ENCODE measurements around the gene FXYD7.
"Not testable (repeated sequence)": the region's sequence is repeated elsewhere in the genome, so short reads cannot be mapped to it uniquely, and the experiment has no call there.

The FXYD7 gene

GRCh38 chr19:35167251-35168119 lies 24.4 kb downstream of the FXYD7 start:
- no peak for DNase-seq

GRCh38 chr19:35168196-35168595 lies 25.1 kb downstream of the FXYD7 start:
- DNase-seq = no peak

- no peak for DNase-seq
Measured at GRCh38 chr19:35169221-35169995, 26.4 kb downstream of the FXYD7 start.

- DNase-seq = no peak
Measured at GRCh38 chr19:35170359-35171061, 27.5 kb downstream of the FXYD7 start.

GRCh38 chr19:35171730-35172129 lies 28.7 kb downstream of the FXYD7 start:
- no peak for DNase-seq

GRCh38 chr19:35174226-35174625 lies 31.2 kb downstream of the FXYD7 start:
- DNase-seq = no peak

GRCh38 chr19:35176181-35176570 lies 33.1 kb downstream of the FXYD7 start:
- no peak for DNase-seq

GRCh38 chr19:35177377-35178274 lies 34.6 kb downstream of the FXYD7 start:
- no peak for DNase-seq

- no peak for DNase-seq
Measured at GRCh38 chr19:35178701-35179100, 35.6 kb downstream of the FXYD7 start.

GRCh38 chr19:35179830-35180229 lies 36.8 kb downstream of the FXYD7 start:
- DNase-seq = no peak

GRCh38 chr19:35181387-35181786 lies 38.3 kb downstream of the FXYD7 start:
- no peak for DNase-seq

- DNase-seq = no peak
Measured at GRCh38 chr19:35184267-35184666, 41.2 kb downstream of the FXYD7 start.

GRCh38 chr19:35184884-35185283 lies 41.8 kb downstream of the FXYD7 start:
- no peak for DNase-seq

- no peak for DNase-seq
Measured at GRCh38 chr19:35194012-35194984, 51.2 kb downstream of the FXYD7 start.

- DNase-seq = no peak
Measured at GRCh38 chr19:35195830-35196229, 52.8 kb downstream of the FXYD7 start.

- not testable (repeated sequence) for DNase-seq
Measured at GRCh38 chr19:35196861-35197260, 53.8 kb downstream of the FXYD7 start.

- DNase-seq = no peak
Measured at GRCh38 chr19:35199481-35199880, 56.4 kb downstream of the FXYD7 start.

GRCh38 chr19:35202722-35203688 lies 60.0 kb downstream of the FXYD7 start:
- no peak for DNase-seq

All from stimulated activated CD4-positive, alpha-beta T cell treated with anti-CD3 and anti-CD28 coated beads, Interleukin-4, amount 100 ng/mL, for 4 hours (primary cell).